ENCODE data around the gene L2HGDH. TPM values are rescaled to one million over a fixed set of nuclear protein-coding genes. Genes with fewer than 3 reads are reported as not detected.

L2HGDH gene
- total and polyA plus RNA-seq, 2 of the 4 experiments (the other 2 are of a cell fraction) = 3.1 to 3.8 TPM

- ChIA-PET POLR2A (ENCODE audit: unreplicated experiment) (interaction anchor here (0.6 kb wide), 1 partner anchor 317 kb away, joined by 4 read pairs; the partner anchor contains the start of gene ARF6), CTCF (no interaction called here)
- no peak for ATAC-seq (ENCODE audit: low read depth)
Observed at GRCh38 chr14:50210074-50210473, 102.0 kb downstream of the L2HGDH start.

More at GRCh38 chr14:50210074-50210473, 102.0 kb downstream of the L2HGDH start:
- Histone ChIP-seq H3K36me3 (ENCODE audit: control insufficient read depth, insufficient read depth, low read length) (no peaks in the 10 kb centered on the region), H2BK5ac (ENCODE audit: low read depth, low read length, poor library complexity, severe bottlenecking) (no peak overlapping the region), H3K23ac (ENCODE audit: low read depth, low read length) (no peak overlapping the region), H3K4me3 (ENCODE audit: insufficient read depth, low read depth, low read length) (no peak overlapping the region), H3K9ac (ENCODE audit: low read depth, low read length) (no peak overlapping the region), H3K56ac (ENCODE audit: extremely low read depth, insufficient read depth, low read length) (no peak overlapping the region), H2BK120ac (ENCODE audit: low read depth, low read length) (no peak overlapping the region), H3K27ac (ENCODE audit: insufficient read depth, low read length) (no peak overlapping the region), H3K27me3 (ENCODE audit: control insufficient read depth, insufficient read depth, low read length) (no peaks in the 10 kb centered on the region), H3K9me1 (ENCODE audit: insufficient read depth, low read length) (peaks cover 5% of the 10 kb centered on the region; the same call in 1 of the 2 replicates), H4K8ac (ENCODE audit: low read depth in 2 of 2, low read length in 2 of 2) (no peak overlapping the region), H3K14ac (replicated peaks; ENCODE audit: low read depth, low read length) (no peak overlapping the region), H2BK20ac (ENCODE audit: low read depth, low read length) (no peak overlapping the region), H2AK9ac (replicated peaks; ENCODE audit: low read depth, low read length, poor library complexity) (no peak overlapping the region), H3K4me2 (ENCODE audit: low read depth, low read length) (no peak overlapping the region), H3K79me1 (ENCODE audit: low read depth in 1 of 2, low read length in 2 of 2) (peaks cover 19 to 62% of the 10 kb centered on the region in 2 experiments), H4K91ac (ENCODE audit: insufficient read depth, low read depth, low read length) (no peak overlapping the region), H3K9me3 (ENCODE audit: control insufficient read depth, insufficient read depth, low read length) (no peaks in the 10 kb centered on the region), H3K4ac (ENCODE audit: low read depth, low read length) (no peak overlapping the region), H3K4me1 (ENCODE audit: control insufficient read depth, insufficient read depth, low read length) (no peaks in the 10 kb centered on the region), H2BK15ac (ENCODE audit: low read depth, low read length) (no peak overlapping the region), H2AFZ (replicated peaks; ENCODE audit: low read length, poor library complexity) (no peak overlapping the region), H4K5ac (ENCODE audit: low read depth, low read length) (no peak overlapping the region), H4K20me1 (ENCODE audit: insufficient read depth, low read length) (peaks cover 34% of the 10 kb centered on the region), H3K18ac (ENCODE audit: low read depth, low read length) (no peak overlapping the region), H2AK5ac (ENCODE audit: low read depth, low read length) (no peak overlapping the region)
- in situ Hi-C loops (cut with MboI; ENCODE audit: low sequenced_read_pairs) = no loop called here
- intact Hi-C loops (cut with micrococcal nuclease) = no loop called here
- dilution Hi-C loops (cut with HindIII; ENCODE audit: low sequenced_read_pairs, unreplicated experiment) = no loop called here
- no CpG with 5 or more reads among the region's 1 CpG for WGBS, 2 experiments (ENCODE audit: extremely low coverage in 2 of 2, insufficient read length in 1 of 2)
- no TSS peak for BruUV-seq (replicated peaks)
- TF ChIP-seq CEBPB (IDR thresholded peaks at IDR 0.05; ENCODE audit: low read depth, low read length) (no peak), NFE2L2 (IDR thresholded peaks at IDR 0.05; ENCODE audit: low read depth, low read length) (no peak), MXI1 (IDR thresholded peaks at IDR 0.05; ENCODE audit: borderline replicate concordance, low read depth, low read length) (no peak), POLR2A (IDR thresholded peaks at IDR 0.05; ENCODE audit: low read depth, low read length) (no peak), RFX5 (IDR thresholded peaks at IDR 0.05; ENCODE audit: low read depth, low read length) (no peak), RCOR1 (IDR thresholded peaks at IDR 0.05; ENCODE audit: insufficient replicate concordance, low read length) (no peak), CHD1 (IDR thresholded peaks at IDR 0.05; ENCODE audit: low read depth, low read length) (no peak), MAZ (IDR thresholded peaks at IDR 0.05; ENCODE audit: borderline replicate concordance, low read depth, low read length) (no peak), MAFK (IDR thresholded peaks at IDR 0.05; ENCODE audit: low read depth, low read length) (no peak), ELK1 (IDR thresholded peaks at IDR 0.05; ENCODE audit: borderline replicate concordance, low read depth, low read length) (no peak), FOS (IDR thresholded peaks at IDR 0.05; ENCODE audit: low read depth, low read length) (no peak), SMC3 (IDR thresholded peaks at IDR 0.05; ENCODE audit: low read depth, low read length) (no peak), USF2 (IDR thresholded peaks at IDR 0.05; ENCODE audit: low read depth, low read length) (no peak), BHLHE40 (IDR thresholded peaks at IDR 0.05; ENCODE audit: low read depth, low read length) (no peak), CTCF (conservative IDR thresholded peaks at IDR 0.05; ENCODE audit: low read depth, low read length) (no peak), RAD21 (IDR thresholded peaks at IDR 0.05; ENCODE audit: low read length) (no peak)
- no peak for DNase-seq

Measured in IMR-90 (cell line).